Measurements from ENCODE around the gene PABPC4L.
A peak's percentile ranks its signal among the peaks of the same experiment; 100 is the strongest.

DNA sequence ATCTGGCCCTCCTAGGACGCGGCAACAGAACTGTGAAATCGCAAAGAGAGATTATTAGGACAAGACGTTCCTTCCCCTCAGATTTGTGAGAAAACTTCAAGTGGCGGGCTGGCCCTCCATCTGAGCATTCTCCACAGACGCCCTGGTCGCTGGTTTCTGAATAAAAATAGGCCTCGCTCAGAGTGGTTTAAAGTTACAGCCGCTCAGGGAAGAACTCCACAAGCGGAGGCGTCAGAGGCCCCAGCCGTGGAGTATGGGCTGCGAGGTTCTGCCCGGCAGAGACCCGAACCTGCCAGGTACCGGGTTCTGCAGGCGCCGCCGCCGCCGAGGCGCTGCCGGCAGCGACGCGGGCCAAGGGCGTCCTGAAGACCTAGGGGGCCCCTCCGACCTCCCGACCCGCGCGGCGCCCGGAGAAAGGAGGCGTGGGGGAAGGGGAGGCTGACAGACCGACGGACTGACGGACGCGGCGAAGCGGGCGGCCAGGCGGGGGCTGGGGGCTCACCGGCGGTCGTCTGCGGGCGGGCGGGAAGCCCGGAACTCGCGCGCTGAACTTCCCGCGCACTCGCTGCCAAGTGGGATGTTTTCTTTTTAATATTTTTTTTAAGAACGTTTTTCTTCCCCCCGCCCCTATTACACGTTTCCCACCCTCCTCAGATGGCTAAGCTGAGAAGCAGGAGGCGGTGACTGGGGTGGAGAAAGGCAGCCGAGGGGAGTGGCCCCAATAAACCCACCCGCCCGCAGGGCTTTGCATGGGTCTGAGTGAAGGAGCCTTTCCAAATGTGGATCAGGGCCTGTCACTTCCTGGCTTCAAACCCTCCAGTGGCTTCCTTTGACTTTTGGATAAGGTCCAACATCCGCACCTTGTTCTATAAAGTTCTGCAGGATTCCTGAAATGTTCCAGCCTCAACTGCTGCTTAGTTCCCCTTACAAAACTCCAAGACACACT, at the start of gene PABPC4L:
- TF ChIP-seq FOXP1 (CRISPR knock-in tag; IDR thresholded peaks at IDR 0.05; ENCODE audit: borderline replicate concordance) (peak; percentile 36; the same call in 1 of the 2 replicates), MYBL2 (CRISPR knock-in tag; IDR thresholded peaks at IDR 0.05) (0 out of 2 replicates have a peak, but pooled peaks have one; percentile 29)
- TF ChIP-seq, protein P1, sequence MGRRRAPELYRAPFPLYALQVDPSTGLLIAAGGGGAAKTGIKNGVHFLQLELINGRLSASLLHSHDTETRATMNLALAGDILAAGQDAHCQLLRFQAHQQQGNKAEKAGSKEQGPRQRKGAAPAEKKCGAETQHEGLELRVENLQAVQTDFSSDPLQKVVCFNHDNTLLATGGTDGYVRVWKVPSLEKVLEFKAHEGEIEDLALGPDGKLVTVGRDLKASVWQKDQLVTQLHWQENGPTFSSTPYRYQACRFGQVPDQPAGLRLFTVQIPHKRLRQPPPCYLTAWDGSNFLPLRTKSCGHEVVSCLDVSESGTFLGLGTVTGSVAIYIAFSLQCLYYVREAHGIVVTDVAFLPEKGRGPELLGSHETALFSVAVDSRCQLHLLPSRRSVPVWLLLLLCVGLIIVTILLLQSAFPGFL (CRISPR knock-in tag; IDR thresholded peaks at IDR 0.05; ENCODE audit: borderline replicate concordance), result no peak
- TF ChIP-seq, protein P2, sequence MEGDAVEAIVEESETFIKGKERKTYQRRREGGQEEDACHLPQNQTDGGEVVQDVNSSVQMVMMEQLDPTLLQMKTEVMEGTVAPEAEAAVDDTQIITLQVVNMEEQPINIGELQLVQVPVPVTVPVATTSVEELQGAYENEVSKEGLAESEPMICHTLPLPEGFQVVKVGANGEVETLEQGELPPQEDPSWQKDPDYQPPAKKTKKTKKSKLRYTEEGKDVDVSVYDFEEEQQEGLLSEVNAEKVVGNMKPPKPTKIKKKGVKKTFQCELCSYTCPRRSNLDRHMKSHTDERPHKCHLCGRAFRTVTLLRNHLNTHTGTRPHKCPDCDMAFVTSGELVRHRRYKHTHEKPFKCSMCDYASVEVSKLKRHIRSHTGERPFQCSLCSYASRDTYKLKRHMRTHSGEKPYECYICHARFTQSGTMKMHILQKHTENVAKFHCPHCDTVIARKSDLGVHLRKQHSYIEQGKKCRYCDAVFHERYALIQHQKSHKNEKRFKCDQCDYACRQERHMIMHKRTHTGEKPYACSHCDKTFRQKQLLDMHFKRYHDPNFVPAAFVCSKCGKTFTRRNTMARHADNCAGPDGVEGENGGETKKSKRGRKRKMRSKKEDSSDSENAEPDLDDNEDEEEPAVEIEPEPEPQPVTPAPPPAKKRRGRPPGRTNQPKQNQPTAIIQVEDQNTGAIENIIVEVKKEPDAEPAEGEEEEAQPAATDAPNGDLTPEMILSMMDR (IDR thresholded peaks at IDR 0.05), result no peak
